NOMO-1 (cell line): Measurements from ENCODE around the gene SLC19A1.
"Not testable (repeated sequence)": the region's sequence is repeated elsewhere in the genome, so short reads cannot be mapped to it uniquely, and the experiment has no call there.

Experiments used
- DNase-seq, 2 experiments: peaks; one replicate each; lab custom pipeline; 2025; ENCODE audit not compliant: unreplicated experiment in 2 of 2; lab: John Stamatoyannopoulos, UW

SLC19A1 gene

DNA sequence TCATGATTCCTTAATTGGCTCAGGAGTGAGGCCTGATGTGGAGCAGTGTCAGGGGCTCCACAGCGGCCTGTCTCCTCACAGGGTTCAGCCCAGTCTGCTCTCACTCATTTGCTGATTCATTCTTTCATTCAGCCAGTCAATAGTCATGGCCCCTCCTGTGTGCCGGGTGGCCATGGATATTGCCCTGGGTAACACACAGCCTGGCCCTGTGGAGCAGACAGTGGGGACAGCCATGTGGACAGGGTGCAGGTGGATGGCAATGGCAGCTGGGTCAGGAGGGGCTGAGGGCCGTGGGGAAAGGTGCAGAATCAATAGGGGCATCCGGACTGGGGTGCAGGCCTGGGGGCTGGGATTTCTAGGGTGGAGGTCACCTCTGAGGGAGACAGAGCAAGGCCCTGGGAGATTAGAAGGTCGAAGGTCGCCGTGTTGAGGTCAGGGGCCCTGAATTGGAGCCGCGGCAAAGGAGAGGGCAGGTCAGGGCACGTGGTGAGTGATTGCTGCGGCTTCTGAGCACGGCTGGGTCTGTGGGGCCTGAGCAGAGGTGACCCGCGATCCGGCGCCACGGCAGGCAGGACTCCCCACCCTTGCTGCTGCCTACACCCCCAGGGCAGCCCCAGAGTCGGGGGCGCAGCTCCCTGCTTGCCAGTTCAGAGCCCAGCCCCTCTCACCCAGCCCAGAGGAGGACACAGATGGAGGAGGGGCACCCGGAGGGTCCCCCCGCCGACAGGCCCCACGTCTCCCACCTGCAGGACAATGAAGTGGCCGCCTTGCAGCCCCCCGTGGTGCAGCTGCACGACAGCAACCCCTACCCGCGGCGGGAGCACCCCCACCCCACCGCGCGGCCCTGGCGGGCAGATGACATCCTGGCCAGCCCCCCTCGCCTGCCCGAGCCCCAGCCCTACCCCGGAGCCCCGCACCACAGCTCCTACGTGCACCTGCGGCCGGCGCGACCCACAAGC lies 33.4 kb downstream of the SLC19A1 start:
- no peak for DNase-seq

DNA sequence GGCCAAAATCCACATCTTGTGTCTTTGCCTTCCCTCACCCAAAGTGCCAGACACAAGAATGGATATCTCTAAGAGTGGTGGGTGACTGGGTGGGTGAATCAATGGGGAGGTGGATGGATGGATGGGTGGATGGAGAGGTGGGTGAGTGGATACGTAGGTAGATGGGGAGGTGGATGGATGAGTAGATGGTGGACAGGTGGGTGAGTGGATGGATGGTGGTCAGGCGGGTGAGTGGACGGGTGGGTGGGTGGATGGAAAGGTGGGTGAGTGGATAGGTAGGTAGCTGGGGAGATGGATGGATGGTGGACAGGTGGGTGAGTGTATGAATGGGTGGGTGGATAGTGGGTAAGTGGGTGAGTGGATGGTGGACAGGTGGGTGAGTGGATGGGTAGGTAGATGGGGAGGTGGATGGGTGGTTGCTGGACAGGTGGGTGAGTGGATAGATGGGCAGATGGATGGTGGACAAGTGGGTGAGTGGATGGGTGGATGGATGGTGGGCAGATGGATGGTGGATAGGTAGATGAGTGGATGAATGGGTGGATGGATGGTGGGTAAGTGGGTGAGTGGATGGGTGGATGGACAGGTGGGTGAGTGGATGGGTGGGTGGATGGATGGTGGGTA lies 34.2 kb downstream of the SLC19A1 start:
- DNase-seq: no peak

DNA sequence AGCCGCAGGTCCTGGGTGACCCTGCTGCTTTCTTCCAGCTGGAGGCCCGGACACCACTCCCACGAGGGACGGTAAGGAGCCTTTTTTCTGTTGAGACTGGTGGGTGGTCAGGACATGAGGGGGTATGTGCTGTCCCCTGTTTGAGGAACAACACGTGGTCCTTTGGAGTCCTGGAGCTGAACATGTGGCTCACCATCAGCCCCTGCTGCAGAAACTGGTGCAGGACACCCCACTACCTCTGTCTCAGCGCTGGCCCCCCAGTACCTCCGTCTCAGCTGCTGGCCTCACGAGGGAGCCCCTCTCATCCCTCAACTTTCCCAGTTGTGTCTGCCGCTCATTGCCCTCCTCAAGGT lies 34.7 kb downstream of the SLC19A1 start:
- no peak for DNase-seq

DNA sequence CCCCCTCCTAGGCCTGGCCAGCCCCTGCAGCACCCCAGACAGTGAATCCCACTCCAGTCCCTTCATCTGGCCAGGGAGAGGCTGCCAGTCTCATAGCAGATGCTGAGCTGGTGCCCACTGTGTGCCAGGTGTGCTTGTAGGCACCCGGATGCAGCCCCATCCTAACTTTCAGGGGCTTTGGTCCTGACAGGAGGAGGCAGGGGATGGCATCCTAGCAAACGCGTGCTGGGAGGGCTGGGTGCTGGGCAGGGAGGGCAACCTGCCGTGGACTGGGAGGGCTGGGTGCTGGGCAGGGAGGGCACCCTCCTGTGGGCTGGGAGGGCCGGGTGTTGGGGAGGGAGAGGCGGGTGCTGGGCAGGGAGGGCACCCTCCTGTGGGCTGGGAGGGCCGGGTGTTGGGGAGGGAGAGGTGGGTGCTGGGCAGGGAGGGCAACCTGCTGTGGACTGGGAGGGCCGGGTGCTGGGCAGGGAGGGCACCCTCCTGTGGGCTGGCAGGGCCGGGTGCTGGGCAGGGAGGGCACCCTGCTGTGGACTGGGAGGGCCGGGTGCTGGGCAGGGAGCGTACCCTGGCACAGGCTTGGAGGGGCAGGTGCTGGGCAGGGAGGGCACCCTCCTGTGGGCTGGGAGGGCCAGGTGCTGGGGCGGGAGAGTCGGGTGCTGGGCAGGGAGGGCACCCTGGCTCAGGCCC lies 35.3 kb downstream of the SLC19A1 start:
- DNase-seq: no peak

DNA sequence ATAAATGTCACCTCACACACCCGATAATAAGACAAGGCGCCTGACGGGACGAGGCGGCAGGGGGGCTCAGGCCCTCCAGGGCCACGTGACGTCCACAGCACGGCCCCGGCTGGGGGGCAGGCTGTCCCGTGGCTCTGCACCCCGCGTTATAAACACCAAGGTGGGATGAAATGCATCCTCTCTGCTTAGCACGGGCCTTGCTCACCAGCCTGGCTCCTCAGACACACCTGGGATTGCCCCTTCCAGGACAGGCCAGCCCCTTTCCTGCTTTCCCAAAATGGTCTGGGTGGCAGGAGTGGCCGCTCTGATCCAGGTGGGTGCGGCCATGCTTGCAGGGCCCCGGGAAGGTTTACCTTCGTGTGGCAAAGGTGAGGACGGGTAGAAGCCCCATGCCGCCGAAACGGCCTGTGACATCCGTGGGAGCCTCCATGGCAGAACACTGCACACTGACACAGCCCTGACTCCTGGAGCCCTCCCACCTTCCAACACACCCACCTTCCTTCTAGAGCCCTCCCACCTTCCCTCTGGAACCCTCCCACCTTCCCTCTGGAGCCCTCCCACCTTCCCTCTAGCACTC lies 35.9 kb downstream of the SLC19A1 start:
- DNase-seq: no peak

DNA sequence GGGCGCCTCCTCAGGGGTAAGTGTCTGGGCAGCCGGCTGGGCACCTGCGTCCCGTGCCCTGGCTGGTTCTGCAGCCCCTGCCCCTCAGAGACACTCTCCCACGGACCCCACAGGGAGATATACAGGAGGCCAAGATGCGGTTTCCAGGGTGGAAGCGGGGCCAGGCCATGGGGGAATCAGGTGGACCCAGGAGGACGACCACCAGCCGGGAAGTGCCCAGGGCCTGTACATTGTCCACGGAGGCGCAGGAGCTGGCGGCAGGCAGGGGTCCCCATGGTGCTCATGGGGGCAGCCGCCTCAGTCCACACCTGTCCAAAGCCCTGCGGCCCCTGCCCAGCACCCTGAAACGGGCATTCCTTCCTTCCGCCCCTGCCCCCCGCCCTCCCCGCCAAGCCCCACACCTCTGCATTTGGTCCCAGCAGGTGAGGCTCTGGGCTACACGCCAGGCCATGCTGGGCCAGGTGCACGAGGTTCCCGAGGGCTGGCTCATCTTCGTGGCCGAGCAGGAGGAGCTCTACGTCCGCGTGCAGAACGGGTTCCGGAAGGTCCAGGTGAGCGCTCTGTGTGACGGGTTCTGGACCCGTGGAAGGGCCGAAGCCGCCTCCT lies 36.7 kb downstream of the SLC19A1 start:
- no peak for DNase-seq

DNA sequence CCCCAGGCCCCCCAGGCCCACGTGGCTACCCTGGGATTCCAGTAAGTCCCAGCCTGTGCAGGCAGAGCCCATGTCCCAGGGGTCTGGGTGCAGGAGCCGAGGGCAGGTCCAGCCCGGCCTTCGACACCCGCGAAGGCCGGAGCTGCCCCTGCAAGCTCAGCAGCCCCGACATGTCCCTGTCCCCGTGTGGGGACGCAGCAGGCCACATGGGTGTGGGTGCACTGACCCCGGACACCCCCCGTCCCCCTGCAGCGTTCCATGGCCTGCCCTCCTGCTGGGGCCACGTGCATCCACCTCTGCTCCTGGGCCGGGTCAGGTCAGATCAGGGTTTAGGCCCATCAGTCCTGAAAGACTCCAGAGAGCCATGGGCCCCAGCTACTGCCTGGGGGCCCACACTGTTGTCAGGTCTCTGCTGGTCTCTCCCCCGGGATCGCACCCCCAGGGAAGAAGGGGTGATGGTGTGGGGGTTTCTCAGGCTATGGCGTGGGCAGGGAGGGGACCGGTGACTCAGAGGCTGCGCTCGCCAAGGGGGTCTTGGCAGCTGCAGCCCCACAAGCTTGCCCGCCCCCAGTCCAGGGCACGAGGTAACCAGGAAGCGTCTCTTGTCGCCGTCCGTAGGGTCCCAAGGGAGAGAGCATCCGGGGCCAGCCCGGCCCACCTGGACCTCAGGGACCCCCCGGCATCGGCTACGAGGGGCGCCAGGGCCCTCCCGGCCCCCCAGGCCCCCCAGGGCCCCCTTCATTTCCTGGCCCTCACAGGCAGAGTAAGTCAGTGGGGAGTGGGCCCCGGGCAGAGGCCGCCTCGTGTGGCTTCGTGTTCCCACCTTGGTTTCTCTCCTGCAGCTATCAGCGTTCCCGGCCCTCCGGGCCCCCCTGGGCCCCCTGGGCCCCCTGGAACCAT lies 37.5 kb downstream of the SLC19A1 start:
- no peak for DNase-seq

DNA sequence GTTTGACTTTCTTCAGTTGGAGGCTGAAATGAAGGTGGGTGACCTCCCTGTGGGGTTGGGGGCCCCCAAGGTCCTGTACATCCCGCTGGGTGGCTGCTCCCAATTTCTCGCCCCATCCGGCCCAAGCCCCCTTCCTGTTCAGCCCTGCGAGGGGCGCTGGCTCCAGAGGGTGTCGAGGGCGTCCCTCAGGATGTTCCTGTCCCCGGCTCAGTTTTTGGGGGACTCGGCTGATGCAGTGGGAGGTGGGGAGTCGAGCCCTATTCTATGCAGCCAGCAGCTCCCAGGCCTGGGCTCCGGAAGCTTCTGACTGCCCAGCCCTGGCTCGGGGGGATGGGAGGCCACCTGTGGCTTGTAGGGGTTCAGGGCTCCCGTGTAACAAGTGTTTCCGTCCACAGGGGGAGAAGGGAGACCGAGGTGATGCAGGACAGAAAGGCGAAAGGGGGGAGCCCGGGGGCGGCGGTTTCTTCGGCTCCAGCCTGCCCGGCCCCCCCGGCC lies 38.2 kb downstream of the SLC19A1 start:
- no peak for DNase-seq

DNA sequence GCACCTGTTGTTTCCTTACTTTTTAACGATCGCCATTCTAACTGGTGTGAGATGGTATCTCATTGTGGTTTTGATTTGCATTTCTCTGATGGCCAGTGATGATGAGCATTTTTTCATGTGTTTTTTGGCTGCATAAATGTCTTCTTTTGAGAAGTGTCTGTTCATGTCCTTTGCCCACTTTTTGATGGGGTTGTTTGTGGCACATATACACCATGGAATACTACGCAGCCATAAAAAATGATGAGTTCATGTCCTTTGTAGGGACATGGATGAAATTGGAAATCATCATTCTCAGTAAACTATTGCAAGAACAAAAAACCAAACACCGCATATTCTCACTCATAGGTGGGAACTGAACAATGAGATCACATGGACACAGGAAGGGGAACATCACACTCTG lies 39.0 kb downstream of the SLC19A1 start:
- not testable (repeated sequence) for DNase-seq

DNA sequence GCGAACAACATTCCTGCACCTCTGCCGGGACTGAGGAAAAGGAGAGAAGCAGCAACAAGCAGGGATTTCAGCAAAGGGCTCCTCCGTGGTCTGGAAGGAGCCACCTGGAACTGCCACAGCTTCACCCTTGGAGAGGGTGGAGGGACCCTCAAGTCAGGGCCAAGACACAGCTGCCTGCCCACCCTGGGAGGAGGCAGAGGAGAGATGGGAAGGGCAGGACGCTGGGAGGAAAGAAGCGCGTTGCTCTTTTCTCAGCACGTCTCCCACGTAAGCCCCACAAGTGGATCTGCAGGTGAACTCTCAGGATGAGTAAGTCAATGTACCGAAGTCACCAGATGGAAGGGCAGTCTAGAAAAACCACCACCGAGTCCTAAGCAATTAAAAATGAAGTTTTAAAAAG lies 39.6 kb downstream of the SLC19A1 start:
- DNase-seq: no peak

DNA sequence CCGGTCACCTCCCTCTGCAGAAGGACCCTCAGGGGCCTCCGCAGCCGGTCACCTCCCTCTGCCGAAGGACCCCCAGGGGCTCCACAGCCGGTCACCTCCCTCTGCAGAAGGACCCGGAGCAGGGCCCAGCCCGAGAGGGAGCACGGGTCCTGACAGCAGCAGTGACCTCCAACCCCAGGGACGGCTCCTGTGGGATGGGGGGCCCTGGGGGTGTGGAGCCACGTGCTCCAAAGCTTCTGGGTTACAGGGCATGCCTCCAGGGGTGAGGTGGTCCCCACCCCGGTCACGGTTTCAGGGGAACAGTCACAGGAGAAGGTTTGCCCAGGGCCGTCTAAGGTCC lies 40.3 kb downstream of the SLC19A1 start:
- DNase-seq: no peak

DNA sequence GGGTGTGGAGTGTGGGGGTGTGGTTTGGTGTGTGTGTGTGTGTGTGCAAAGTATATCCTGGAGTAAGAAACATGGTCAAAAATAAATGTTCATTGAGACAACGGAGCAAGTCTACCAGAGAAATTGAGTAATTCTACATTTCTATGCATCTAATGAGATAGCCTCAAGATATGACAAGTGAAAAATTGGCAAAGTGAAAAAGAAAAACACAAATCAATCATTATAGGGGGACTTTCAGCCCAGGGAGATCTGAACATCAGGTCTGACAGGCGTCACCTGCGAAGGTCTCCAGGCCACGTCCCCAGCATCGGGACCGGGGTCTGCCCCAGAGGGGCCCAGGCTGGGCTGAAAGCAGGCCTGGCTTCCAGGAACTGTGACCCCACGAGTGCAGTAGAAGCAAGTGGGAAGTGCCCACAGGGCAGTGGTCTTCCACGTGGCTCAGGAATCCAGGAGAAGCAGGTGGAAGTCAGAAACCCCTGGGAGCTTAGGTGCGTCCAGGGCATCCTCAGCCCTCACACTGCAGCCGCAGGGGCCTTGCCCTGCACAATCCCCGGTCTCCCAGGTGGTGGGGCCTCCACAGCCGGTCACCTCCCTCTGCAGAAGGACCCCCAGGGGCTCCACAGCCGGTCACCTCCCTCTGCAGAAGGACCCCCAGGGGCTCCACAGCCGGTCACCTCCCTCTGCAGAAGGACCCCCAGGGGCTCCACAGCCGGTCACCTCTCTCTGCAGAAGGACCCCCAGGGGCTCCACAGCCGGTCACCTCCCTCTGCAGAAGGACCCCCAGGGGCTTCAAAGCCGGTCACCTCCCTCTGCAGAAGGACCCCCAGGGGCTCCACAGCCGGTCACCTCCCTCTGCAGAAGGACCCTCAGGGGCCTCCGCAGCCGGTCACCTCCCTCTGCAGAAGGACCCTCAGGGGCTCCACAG lies 40.9 kb downstream of the SLC19A1 start:
- DNase-seq: peak in 1 of 2 experiments; percentile 8

DNA sequence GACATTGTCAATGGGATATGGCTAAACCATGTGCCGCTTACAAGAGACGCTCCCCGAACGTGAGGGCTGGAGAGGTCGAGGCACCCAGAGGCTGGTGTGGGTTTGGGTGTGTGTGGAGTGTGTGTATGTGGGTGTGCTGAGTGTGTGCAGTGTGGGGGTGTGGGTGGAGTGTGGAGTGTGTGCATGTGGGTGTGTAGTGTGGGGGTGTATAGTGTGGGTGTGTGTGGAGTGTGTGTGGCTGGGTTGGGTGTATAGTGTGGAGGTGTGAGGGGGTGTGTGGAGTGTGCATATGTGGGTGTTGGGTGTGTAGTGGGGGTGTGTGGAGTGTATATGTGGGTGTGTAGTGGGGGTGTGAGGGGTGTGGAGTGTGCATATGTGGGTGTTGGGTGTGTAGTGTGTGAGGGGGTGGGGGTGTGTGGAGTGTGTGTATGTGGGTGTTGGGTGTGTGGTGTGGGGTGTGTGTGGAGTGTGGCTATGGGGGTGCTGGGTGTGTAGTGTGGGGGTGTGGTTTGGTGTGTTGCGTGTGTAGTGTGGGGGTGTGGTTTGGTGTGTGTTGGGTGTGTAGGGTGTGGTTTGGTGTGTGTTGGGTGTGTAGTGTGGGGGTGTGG lies 42.2 kb downstream of the SLC19A1 start:
- DNase-seq: no peak

DNA sequence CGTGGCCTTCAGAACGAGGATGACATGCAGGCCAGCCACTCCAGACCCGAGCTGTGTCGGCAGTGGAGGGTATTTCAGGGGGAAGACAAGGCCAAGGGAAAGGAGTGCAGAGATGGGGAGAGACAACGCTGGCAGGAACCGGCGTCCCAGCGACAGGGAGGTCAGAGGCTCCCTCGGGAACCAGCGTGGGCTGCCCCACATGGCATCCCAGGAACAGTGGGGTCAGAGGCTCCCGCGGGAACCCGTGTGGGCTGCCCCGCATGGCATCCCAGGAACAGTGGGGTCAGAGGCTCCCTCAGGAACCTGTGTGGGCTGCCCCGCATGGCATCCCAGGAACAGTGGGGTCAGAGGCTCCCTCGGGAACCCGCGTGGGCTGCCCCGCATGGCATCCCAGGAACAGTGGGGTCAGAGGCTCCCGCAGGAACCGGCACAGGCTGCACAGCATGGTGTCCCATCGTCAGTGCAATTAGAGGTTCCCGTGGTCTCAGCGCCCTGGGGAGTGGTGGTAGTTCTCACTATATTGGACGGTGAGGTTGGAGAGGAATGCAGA lies 43.0 kb downstream of the SLC19A1 start:
- DNase-seq: no peak

DNA sequence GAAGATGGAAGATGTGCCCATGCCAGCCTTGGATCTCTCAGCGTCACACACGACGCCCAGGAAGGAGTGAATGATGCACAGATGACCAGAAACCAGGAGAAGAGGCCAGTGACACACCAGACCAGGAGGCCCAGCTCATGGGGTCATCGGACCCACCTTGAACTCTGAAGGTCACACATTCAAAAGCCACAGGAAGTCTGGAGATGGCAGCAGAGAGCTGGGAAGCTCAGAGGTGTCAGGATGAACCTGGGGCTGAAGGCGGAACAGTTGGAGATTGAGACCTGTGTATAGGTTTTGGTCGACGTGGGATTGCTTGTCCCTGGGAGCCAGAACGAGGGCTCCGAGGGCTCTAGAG lies 43.6 kb downstream of the SLC19A1 start:
- DNase-seq: no peak

DNA sequence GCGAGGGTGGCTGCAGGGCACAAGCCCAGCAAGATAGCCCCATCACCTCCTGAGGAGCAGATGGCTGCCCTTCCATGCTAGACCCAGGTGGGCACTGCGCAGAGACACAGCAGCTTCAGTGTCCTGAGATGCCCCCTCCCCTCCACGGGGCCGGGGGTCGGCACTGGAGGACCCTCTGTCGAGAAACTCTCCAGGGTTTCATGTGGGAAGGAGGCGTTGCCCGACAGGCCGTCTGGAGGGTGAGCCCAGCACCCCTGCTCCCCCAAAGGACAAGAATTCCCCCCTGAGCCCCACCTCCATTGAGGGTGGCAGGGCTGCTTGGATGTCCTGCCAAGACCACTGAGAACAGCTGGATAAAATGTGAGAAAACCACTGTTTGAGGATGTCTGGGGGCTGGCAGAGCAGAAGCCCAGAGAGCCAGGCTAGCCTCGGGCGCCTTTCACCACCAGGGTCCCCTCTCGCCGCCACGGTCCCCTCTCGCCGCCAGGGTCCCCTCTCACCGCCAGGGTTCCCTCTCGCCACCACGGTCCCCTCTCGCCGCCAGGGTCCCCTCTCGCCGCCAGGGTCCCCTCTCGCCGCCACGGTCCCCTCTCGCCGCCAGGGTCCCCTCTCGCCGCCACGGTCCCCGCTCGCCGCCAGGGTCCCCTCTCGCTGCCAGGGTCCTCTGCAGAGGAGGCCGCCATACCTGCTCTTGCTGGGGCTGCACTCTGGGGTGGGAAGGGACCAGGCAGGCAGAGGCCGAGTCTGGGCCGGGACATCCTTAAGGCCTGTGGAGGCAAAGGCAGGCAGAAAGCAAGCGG lies 44.2 kb downstream of the SLC19A1 start:
- no peak for DNase-seq
